Tibial nerve (tissue), 4 donors: ENCODE measurements around the gene PLCB4.

Experiments
- CTCF ChIP-seq, 5 experiments: fragments of 200-600 bp in 3 of 5; fragments of 450-650 bp in 2 of 5; sonication (generic) in 3 of 5; IDR thresholded peaks; one replicate each; pipeline ENCODE4 v1.5.1; 2016 to 2019; ENCODE audit warnings: antibody characterized with exemption in 5 of 5, mild to moderate bottlenecking in 3 of 5, moderate library complexity in 2 of 5
- EP300 ChIP-seq, 2 donors: sonication (generic); formaldehyde crosslinking; IDR thresholded peaks; one replicate each; pipeline ENCODE4 v1.6.1; 2017; ENCODE audit warnings: antibody characterized with exemption in 2 of 2, mild to moderate bottlenecking in 1 of 2
- POLR2A ChIP-seq, 2 donors: fragments of 450-650 bp; IDR thresholded peaks; one replicate each; pipeline ENCODE4 v1.6.1; 2017; ENCODE audit warnings: antibody characterized with exemption in 2 of 2, mild to moderate bottlenecking in 2 of 2, moderate library complexity in 2 of 2

- TF ChIP-seq CTCF (IDR thresholded peaks at IDR 0.05) (no peak), EP300 (IDR thresholded peaks at IDR 0.05) (no peak), POLR2A (IDR thresholded peaks at IDR 0.05) (no peak)
Measured at GRCh38 chr20:9453201-9453600, 384.3 kb downstream of the PLCB4 start.
